CD14-positive monocyte (primary cell): ENCODE results near the gene RBMS3. TPM values are rescaled to one million over a fixed set of nuclear protein-coding genes. Genes with fewer than 3 reads are reported as not detected.

Experiments
- DNase-seq, 3 donors: peaks; one replicate each; pipeline ENCODE4 v3.0.0-alpha.2; 2011 to 2022
- H2AFZ ChIP-seq: 2 replicates; pipeline ENCODE4 v1.6.0; 2012; ENCODE audit warnings: mild to moderate bottlenecking, low read depth, low read length, inconsistent platforms; ENCODE audit not compliant: insufficient read depth, poor library complexity, severe bottlenecking
- H3K27ac ChIP-seq, 2 donors: 1 replicate in 1 of 2; 2 replicates in 1 of 2; pipeline ENCODE4 v1.5.1; 2012 to 2013; ENCODE audit warnings: low read length in 2 of 2, control low read depth in 1 of 2, inconsistent platforms in 1 of 2, low read depth in 1 of 2, mild to moderate bottlenecking in 1 of 2
- H3K27me3 ChIP-seq, 2 donors: one replicate each; pipeline versions ENCODE4 v1.6.0 to v1.6.1; 2011 to 2013; ENCODE audit warnings: low read length in 2 of 2; ENCODE audit not compliant: control insufficient read depth in 2 of 2, insufficient read depth in 2 of 2
- H3K36me3 ChIP-seq, 2 donors: replicated peaks in 1 of 2; 1 replicate in 1 of 2; 2 replicates in 1 of 2; pipeline versions ENCODE4 v1.5.1 to v1.6.1; 2012 to 2013; ENCODE audit warnings: low read length in 2 of 2, control low read depth in 1 of 2, inconsistent platforms in 1 of 2, mild to moderate bottlenecking in 1 of 2; ENCODE audit not compliant: insufficient read depth in 2 of 2, control insufficient read depth in 1 of 2
- H3K4me1 ChIP-seq, 2 donors: 1 replicate in 1 of 2; 2 replicates in 1 of 2; pipeline versions ENCODE4 v1.5.1 to v1.6.1; 2012 to 2013; ENCODE audit warnings: low read length in 2 of 2, control low read depth in 1 of 2, inconsistent platforms in 1 of 2, mild to moderate bottlenecking in 1 of 2, moderate library complexity in 1 of 2; ENCODE audit not compliant: insufficient read depth in 2 of 2, control insufficient read depth in 1 of 2
- H3K4me2 ChIP-seq: replicated peaks from 2 replicates; pipeline ENCODE3; 2012; ENCODE audit warnings: low read length, moderate library complexity, mild to moderate bottlenecking; ENCODE audit not compliant: poor library complexity, severe bottlenecking; ENCODE audit errors: extremely low read depth
- H3K4me3 ChIP-seq, 3 experiments: fragments of 200-600 bp in 1 of 3; sonication (generic) in 1 of 3; replicated peaks in 1 of 3; 1 replicate in 2 of 3; 2 replicates in 1 of 3; pipeline ENCODE4 v1.5.1; 2011 to 2013; ENCODE audit warnings: low read length in 3 of 3, mild to moderate bottlenecking in 3 of 3, control low read depth in 2 of 3, low read depth in 2 of 3, inconsistent platforms in 1 of 3, moderate library complexity in 1 of 3
- H3K79me2 ChIP-seq: 2 replicates; pipeline ENCODE4 v1.6.0; 2012; ENCODE audit warnings: mild to moderate bottlenecking, control low read depth, inconsistent platforms, low read length, moderate library complexity; ENCODE audit not compliant: insufficient read depth
- H3K9ac ChIP-seq: 2 replicates; pipeline ENCODE4 v1.6.0; 2017; ENCODE audit warnings: low read length, mild to moderate bottlenecking; ENCODE audit not compliant: insufficient read depth, poor library complexity, severe bottlenecking
- H3K9me3 ChIP-seq, 2 donors: replicated peaks in 1 of 2; 1 replicate in 1 of 2; 2 replicates in 1 of 2; pipeline versions ENCODE4 v1.5.1 to v1.6.1; 2012 to 2013; ENCODE audit warnings: low read length in 2 of 2, control low read depth in 1 of 2; ENCODE audit not compliant: control insufficient read depth in 1 of 2, insufficient read depth in 1 of 2
- H4K20me1 ChIP-seq: 2 replicates; pipeline ENCODE4 v1.6.0; 2012; ENCODE audit warnings: mild to moderate bottlenecking, low read length, control low read depth, moderate library complexity; ENCODE audit not compliant: insufficient read depth
- H3K27ac Mint-ChIP-seq, 7 donors: one replicate each; pipeline ENCODE4 v1.8.0; 2020; ENCODE audit warnings: mild to moderate bottlenecking in 7 of 7, mixed read lengths in 7 of 7, moderate library complexity in 6 of 7, inconsistent platforms in 2 of 7
- H3K27me3 Mint-ChIP-seq, 3 donors: one replicate each; pipeline ENCODE4 v1.8.0; 2021 to 2022; ENCODE audit warnings: low read depth in 3 of 3, mild to moderate bottlenecking in 3 of 3, mixed read lengths in 3 of 3, moderate library complexity in 3 of 3, inconsistent platforms in 1 of 3
- H3K36me3 Mint-ChIP-seq, 2 donors: one replicate each; pipeline ENCODE4 v1.8.0; 2020; ENCODE audit warnings: mixed read lengths in 2 of 2, inconsistent platforms in 1 of 2, mild to moderate bottlenecking in 1 of 2
- H3K4me1 Mint-ChIP-seq: one replicate; pipeline ENCODE4 v1.8.0; 2020; ENCODE audit warnings: mild to moderate bottlenecking, mixed read lengths
- H3K4me3 Mint-ChIP-seq, 2 donors: one replicate each; pipeline ENCODE4 v1.8.0; 2020; ENCODE audit warnings: mild to moderate bottlenecking in 2 of 2, mixed read lengths in 2 of 2, moderate library complexity in 1 of 2
- H3K9me3 Mint-ChIP-seq, 7 donors: one replicate each; pipeline ENCODE4 v1.8.0; 2020 to 2022; ENCODE audit warnings: mixed read lengths in 7 of 7, mild to moderate bottlenecking in 6 of 7, moderate library complexity in 6 of 7, inconsistent platforms in 2 of 7
- WGBS: methylation state at CpG from one replicate; pipeline ENCODE4 v1.1.5; 2013; ENCODE audit warnings: missing lambda C conversion rate; ENCODE audit not compliant: insufficient coverage; 5-methylcytosine and 5-hydroxymethylcytosine counted together
- intact Hi-C, 2 donors: fragments of 100-400 bp; cut with micrococcal nuclease; formaldehyde crosslinking; loops; one replicate each; pipeline versions ENCODE4 v1.15.0 to v1.15.1; 2023
- polyA plus RNA-seq, 3 donors: library from polyadenylated mRNA; depleted of rRNA in 1 of 3; unstranded in 2 of 3; stranded (reverse) in 1 of 3; fragments of 300-500 nt in 2 of 3; fragments of >200 nt in 1 of 3; fragmentation: Illumina TruSeq in 2 of 3; gene quantifications; 1 replicate in 2 of 3; 2 replicates in 1 of 3; pipeline ENCODE4 v1.2.3, GENCODE V29; 2012 to 2021
- TF ChIP-seq, protein P1 (sequence below): fragments of 200-600 bp; IDR thresholded peaks from one replicate; pipeline ENCODE4 v1.8.0; 2022; ENCODE audit warnings: antibody characterized with exemption, mild to moderate bottlenecking

RBMS3 gene
- polyA plus RNA-seq, 3 donors, result not detected

DNA sequence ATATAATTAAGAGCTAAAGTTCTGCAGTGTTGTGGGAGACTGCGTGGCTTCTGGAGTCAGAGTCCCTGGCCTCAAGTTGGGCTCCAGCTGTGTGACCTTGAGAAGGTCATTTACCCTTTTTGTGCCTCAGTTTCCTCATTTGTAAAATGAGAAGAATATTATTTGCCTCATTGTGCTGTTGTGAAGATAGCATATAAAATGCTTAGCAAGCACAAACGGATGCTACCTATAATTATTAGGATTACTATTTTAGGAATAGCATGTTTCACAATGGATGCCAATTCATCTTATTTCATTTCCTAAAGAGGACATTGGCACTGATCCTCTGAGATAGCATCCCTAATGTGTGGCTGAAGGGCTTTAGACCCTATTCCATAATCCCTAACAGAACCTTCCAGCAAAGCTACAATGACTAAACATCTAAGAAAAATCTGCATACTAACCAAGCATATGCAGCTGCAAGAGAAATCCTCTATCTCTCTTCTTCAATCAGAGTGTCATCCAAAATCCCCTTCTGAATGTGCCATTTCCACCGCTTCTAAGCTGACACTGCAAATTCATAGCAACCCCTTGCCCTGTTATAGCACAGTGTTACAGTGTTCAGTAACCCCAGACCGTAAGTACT is 148.3 kb downstream of the RBMS3 start:
- Histone ChIP-seq H3K9me3 (no peaks in the 10 kb centered on the region), H3K9ac (no peak overlapping the region), H3K36me3 (no peaks in the 10 kb centered on the region), H3K4me2 (no peak overlapping the region), H4K20me1 (no peaks in the 10 kb centered on the region), H3K79me2 (no peaks in the 10 kb centered on the region), H3K27ac (no peak overlapping the region), H3K4me1 (no peaks in the 10 kb centered on the region), H3K27me3 (no peaks in the 10 kb centered on the region), H3K4me3 (no peak overlapping the region), H2AFZ (no peak overlapping the region)
- H3K27ac Mint-ChIP-seq, result no peak overlapping the region
- no peak for DNase-seq
- no peaks in the 10 kb centered on the region for H3K4me1 Mint-ChIP-seq
- peaks cover 0 to 5% (median 0%) of the 10 kb centered on the region in 7 donors for H3K9me3 Mint-ChIP-seq
- no peaks in the 10 kb centered on the region for H3K36me3 Mint-ChIP-seq
- intact Hi-C loops, result no loop called here
- no peak overlapping the region for H3K4me3 Mint-ChIP-seq
- TF ChIP-seq, protein P1, sequence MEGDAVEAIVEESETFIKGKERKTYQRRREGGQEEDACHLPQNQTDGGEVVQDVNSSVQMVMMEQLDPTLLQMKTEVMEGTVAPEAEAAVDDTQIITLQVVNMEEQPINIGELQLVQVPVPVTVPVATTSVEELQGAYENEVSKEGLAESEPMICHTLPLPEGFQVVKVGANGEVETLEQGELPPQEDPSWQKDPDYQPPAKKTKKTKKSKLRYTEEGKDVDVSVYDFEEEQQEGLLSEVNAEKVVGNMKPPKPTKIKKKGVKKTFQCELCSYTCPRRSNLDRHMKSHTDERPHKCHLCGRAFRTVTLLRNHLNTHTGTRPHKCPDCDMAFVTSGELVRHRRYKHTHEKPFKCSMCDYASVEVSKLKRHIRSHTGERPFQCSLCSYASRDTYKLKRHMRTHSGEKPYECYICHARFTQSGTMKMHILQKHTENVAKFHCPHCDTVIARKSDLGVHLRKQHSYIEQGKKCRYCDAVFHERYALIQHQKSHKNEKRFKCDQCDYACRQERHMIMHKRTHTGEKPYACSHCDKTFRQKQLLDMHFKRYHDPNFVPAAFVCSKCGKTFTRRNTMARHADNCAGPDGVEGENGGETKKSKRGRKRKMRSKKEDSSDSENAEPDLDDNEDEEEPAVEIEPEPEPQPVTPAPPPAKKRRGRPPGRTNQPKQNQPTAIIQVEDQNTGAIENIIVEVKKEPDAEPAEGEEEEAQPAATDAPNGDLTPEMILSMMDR, result no peak
- WGBS, result 95% methylated on average over 2 of the region's 4 CpGs
- peaks cover 0 to 1% (median 0%) of the 10 kb centered on the region in 3 donors for H3K27me3 Mint-ChIP-seq

DNA sequence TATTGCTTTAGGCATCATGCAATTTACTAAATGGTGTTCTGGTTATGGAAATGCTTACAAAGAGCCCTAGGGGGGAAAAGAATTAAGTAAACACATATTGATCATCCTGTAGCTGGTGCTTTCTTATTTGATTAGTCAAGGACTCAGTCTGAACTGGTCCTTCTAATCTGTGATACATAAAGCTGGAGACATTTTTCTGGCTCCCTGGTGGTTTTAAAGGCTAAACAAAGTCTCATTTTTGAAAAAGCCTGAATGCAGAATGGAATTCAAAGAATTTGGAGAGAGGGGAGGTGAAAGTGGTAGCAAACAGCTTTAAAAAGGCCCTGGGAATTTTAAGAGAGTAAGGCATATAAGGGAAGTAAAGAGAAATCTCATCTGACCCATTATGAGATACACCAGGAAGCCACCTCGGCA is 149.7 kb downstream of the RBMS3 start:
- H3K27ac ChIP-seq, result no peak overlapping the region
- no peak overlapping the region for H3K4me3 ChIP-seq
- no peaks in the 10 kb centered on the region for H3K36me3 ChIP-seq
- WGBS, result no CpG with 5 or more reads among the region's 1 CpG
- no peak for DNase-seq
- no peaks in the 10 kb centered on the region for H3K4me1 ChIP-seq
- H3K79me2 ChIP-seq, result no peaks in the 10 kb centered on the region
- Mint-ChIP-seq H3K27ac (no peak overlapping the region), H3K4me3 (no peak overlapping the region), H3K27me3 (peaks cover 0 to 3% (median under 1%) of the 10 kb centered on the region in 3 donors), H3K4me1 (no peaks in the 10 kb centered on the region), H3K9me3 (peaks cover 0 to 5% (median 0%) of the 10 kb centered on the region in 7 donors), H3K36me3 (no peaks in the 10 kb centered on the region)
- no peaks in the 10 kb centered on the region for H3K9me3 ChIP-seq
- no peak overlapping the region for H3K4me2 ChIP-seq
- no peaks in the 10 kb centered on the region for H4K20me1 ChIP-seq
- H2AFZ ChIP-seq, result no peak overlapping the region
- intact Hi-C loops, result no loop called here
- TF ChIP-seq, protein P1, result no peak
- no peaks in the 10 kb centered on the region for H3K27me3 ChIP-seq
- H3K9ac ChIP-seq, result no peak overlapping the region
